ENCODE data around the gene MAL.

MAL gene

GRCh38 chr2:95008996-95009395, 16.5 kb upstream of the MAL start:
- no peak for DNase-seq (ENCODE audit: low read depth)
- TF ChIP-seq CTCF (conservative IDR thresholded peaks at IDR 0.05; ENCODE audit: low read depth, low read length), result no peak
- no peak overlapping the region for H3K4me3 ChIP-seq (ENCODE audit: low read depth, low read length)

- DNase-seq (ENCODE audit: low read depth), result no peak
- TF ChIP-seq CTCF (conservative IDR thresholded peaks at IDR 0.05; ENCODE audit: low read depth, low read length), result no peak
- H3K4me3 ChIP-seq (ENCODE audit: low read depth, low read length), result no peak overlapping the region
Observed at GRCh38 chr2:95009412-95009811, 16.1 kb upstream of the MAL start.

DNA sequence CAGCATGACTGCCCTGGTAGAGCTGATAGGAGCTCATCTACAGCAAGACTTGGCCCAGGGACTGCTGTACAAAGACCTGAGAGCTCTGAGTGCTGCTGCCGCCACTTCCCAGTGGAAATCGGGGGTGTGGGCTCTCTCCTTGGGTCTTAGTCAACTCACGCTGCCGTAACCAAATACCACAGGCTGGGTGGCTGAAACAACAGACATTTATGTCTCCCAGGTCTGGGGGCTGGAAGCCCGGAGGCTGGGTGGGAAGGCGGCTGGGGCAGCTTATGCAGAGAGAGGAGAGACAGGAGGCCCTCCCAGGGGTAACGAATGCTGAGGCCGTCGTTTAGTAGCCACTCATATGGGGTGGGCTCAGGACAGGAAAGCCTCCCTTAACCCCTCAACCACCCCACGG, 15.4 kb upstream of the MAL start:
- DNase-seq (ENCODE audit: low read depth), result no peak
- no peak for TF ChIP-seq CTCF (conservative IDR thresholded peaks at IDR 0.05; ENCODE audit: low read depth, low read length)
- H3K4me3 ChIP-seq (ENCODE audit: low read depth, low read length), result no peak overlapping the region

DNA sequence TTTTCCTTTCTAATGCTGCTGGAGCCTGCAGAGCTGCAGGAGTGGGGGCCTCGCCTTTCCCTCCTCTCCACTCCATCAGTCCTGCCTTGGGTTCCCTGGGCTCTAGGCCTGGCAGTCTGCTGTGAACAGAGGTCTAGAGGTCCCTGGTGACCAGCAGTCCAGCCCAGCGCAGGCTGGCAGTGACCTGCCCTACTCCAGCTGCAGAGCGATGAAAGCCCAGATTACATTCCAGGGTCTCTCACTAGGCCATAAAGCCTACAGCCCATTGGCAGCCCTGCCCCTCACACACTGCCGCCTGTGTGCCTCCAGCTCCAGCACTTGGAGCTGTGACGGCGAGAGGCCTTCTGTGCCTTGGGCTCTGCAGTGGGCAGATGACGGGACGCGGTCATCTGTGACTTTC, 14.8 kb upstream of the MAL start:
- no peak for DNase-seq (ENCODE audit: low read depth)
- H3K4me3 ChIP-seq (ENCODE audit: low read depth, low read length), result no peak overlapping the region
- TF ChIP-seq CTCF (conservative IDR thresholded peaks at IDR 0.05; ENCODE audit: low read depth, low read length), result no peak

- no peak for TF ChIP-seq CTCF (conservative IDR thresholded peaks at IDR 0.05; ENCODE audit: low read depth, low read length)
- no peak overlapping the region for H3K4me3 ChIP-seq (ENCODE audit: low read depth, low read length)
- DNase-seq (ENCODE audit: low read depth), result no peak
Observed at GRCh38 chr2:95012881-95013550, 12.5 kb upstream of the MAL start.

GRCh38 chr2:95013726-95014125, 11.8 kb upstream of the MAL start:
- TF ChIP-seq CTCF (conservative IDR thresholded peaks at IDR 0.05; ENCODE audit: low read depth, low read length), result no peak
- no peak overlapping the region for H3K4me3 ChIP-seq (ENCODE audit: low read depth, low read length)
- no peak for DNase-seq (ENCODE audit: low read depth)

DNA sequence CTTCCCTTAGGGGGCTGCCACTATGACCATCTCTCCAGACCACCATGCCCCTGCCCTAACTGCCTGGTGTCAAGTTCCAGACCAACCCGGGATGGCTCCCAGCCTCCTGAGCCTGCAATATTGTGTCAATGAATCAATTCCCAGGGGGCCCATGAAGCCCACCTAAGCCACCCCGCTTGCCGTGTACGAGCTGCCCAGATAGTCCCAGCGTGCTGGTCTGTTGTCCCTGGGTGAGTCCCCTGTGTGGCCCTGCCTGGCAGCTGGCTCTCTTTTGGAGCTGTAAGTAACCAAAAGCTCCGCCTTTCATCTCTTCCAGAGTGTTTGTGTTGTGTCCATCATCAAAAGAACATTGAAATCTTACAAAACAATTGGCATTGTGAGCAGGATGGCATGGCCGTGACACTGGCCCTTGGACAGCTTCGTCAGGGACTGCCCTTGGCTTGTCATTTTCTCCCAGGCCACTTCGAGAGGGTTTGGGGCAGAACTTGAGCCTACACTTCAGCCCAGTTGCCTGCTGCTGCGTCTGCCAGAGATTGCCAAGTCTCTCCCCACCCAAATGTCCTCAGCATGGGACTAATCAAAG, 11.3 kb upstream of the MAL start:
- DNase-seq (ENCODE audit: low read depth), result no peak
- no peak overlapping the region for H3K4me3 ChIP-seq (ENCODE audit: low read depth, low read length)
- TF ChIP-seq CTCF (conservative IDR thresholded peaks at IDR 0.05; ENCODE audit: low read depth, low read length), result no peak

All from choroid plexus epithelial cell (primary cell).